HCEC 1CT (cell line): ENCODE data around the gene CEP120.
A peak's percentile ranks its signal among the peaks of the same experiment; 100 is the strongest.

Experiments
- DNase-seq: peaks from one replicate; pipeline ENCODE4 v3.0.0-alpha.2; 2017

CEP120 gene

DNA sequence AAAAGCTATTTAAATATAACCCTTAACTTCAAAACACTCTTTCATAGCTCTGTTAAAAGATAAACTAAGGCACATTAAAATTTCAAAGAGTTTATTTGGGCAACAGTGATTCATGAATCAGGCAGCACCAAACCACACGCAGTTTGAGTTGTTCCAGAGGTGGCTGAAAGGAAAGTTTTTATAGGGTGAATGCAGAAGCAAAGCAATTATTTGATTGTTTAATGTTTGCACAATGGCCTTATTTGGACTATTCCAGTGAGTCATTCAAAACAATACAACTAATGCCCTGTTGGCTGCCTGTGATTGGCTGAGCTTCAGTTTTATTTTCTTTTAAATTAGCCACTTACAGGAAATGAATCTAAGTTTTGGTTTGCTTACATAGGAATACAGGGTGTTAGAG is 125.3 kb downstream of the CEP120 start:
- DNase-seq: peak; percentile 2

DNA sequence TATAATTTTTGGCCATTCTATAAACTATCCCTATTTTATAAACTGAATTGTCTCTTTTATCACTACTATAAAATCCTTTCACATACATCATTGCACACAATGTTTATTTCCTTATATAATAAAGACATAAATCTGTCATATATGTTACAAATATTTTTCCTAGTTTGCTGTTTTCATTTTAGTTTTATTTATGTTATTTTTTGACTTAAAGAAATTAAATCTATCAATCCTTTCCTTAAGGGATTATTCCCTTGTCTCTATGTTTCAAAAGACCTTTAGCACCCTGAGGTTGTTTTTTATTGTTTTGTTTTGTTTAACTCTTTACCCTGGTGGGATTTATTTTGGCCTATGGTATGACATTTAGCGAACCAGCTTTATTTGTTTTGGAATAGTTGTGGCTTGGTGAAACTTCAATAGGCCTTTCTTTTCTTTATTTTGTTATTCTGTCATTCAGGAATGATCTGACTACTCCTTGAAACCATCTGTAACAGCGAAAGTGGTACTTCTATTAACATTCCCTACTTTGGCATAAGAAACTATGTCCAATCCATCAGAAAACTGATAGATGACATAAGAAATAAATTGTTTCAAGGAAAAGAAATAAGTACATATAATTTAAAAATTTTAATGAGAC is 125.9 kb downstream of the CEP120 start:
- DNase-seq: no peak
